Nucleus accumbens (tissue), 56 donors: ENCODE data around the gene NSMCE1.
A peak's percentile ranks its signal among the peaks of the same experiment; 100 is the strongest.
"Not testable (repeated sequence)": the region's sequence is repeated elsewhere in the genome, so short reads cannot be mapped to it uniquely, and the experiment has no call there.

Experiments used
- DNase-seq, 56 donors: peaks; one replicate each; lab custom pipeline; 2025; lab: John Stamatoyannopoulos, UW

NSMCE1 gene

DNA sequence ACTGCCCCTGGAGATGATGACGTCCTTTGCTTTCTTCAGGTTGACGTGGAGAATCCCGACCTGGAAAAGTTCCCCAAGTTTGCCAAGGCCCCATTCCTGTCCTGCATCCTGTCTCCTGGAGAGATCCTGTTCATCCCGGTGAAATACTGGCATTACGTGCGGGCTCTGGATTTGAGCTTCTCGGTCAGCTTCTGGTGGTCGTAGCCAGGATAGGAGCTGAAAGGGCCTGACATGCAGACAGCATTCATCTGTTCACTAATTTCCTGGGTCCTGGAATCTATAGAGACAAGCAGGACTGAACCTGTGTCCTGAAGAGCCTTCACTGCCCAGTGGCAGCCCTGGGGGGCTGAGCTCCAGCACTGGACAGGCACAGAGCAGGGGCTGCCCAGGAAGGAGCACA, 48.0 kb downstream of the NSMCE1 start:
- DNase-seq: no peak

DNA sequence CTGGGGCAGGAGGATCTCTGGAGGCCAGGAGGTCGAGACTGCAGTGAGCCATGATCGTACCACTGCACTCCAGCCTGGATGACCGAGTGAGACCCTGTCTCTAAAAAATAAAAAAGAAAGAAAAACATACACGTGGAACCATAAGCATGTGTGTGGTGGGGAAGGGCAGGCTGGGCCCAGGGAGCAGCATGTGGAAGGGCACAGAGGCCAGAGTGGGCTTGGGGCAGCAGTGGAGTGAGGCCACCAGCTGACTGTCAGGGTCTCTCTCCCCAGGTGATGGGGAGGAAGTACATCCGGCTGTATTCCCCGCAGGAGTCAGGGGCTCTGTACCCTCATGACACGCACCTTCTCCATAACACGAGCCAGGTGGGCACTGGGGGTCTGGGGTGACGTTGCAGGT, 48.5 kb downstream of the NSMCE1 start:
- DNase-seq: no peak

- no peak for DNase-seq
These were observed 49.4 kb downstream of the NSMCE1 start for GRCh38 chr16:27219161-27219560.

DNA sequence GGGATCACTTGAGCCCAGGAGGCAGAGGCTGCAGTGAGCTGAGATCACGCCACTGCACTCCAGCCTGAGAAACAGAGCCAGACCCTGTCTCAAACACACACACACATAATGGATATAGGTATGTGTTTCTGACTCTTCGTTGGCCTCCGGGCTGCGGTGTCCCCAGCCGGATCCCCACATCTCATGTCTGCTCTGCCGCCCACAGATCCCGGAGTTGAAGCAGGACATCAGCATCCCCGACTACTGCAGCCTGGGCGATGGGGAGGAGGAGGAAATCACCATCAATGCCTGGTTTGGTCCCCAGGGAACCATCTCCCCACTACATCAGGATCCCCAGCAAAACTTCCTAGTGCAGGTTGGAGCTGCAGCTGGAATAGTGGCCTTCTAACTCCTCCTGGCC, 49.8 kb downstream of the NSMCE1 start:
- DNase-seq: no peak

GRCh38 chr16:27217256-27217655, 51.3 kb downstream of the NSMCE1 start:
- DNase-seq: peak in 25 of 56 donors; percentile 5 to 56 (median 28)

DNA sequence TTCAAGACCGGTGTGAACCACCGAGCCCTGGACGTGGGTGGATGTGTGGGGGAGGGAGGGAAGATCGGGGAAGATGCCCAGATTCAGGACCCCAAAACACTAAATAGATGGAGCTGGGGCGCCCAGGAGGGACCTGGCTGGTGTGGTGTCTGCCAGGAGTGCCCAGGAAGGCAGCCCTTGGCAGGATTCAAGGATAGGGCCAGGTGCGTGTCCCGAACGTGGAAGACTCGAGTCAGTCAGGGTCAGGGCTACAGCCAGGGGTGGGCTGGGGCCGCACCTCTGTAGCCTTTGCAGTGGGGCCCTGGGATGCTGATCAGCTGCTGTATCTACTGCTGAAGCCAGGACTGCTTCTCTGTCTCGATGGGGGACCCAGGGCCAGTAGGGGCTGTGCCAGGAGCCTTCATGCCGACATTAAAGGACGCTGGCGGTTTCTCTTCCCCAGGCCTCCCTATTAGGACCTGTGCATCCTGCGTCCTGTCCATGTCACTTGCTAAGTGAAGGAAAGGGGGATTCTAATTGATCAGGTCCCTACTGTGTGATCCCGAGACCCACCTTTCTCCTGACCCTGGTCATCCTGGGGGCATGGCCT, 52.2 kb downstream of the NSMCE1 start:
- DNase-seq: no peak

DNA sequence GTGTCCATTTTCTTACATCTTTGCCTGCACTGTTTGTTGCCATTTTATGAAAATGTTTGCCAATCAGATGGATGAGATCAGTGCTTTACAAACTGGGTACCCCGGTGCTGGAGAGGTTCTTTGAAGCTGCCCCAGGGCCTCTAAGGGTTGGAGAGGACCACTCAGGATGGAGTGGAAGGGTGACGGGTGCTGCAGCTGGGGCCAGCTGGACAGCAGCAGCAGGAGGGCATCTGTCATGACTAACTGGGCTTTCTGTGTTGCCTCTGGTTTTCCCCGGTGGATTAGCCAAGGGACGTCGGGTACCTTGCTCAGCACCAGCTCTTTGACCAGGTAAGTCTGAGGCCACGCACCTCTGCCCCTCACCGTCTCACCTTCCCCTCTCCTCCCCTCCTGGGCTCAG, 52.9 kb downstream of the NSMCE1 start:
- no peak for DNase-seq

DNA sequence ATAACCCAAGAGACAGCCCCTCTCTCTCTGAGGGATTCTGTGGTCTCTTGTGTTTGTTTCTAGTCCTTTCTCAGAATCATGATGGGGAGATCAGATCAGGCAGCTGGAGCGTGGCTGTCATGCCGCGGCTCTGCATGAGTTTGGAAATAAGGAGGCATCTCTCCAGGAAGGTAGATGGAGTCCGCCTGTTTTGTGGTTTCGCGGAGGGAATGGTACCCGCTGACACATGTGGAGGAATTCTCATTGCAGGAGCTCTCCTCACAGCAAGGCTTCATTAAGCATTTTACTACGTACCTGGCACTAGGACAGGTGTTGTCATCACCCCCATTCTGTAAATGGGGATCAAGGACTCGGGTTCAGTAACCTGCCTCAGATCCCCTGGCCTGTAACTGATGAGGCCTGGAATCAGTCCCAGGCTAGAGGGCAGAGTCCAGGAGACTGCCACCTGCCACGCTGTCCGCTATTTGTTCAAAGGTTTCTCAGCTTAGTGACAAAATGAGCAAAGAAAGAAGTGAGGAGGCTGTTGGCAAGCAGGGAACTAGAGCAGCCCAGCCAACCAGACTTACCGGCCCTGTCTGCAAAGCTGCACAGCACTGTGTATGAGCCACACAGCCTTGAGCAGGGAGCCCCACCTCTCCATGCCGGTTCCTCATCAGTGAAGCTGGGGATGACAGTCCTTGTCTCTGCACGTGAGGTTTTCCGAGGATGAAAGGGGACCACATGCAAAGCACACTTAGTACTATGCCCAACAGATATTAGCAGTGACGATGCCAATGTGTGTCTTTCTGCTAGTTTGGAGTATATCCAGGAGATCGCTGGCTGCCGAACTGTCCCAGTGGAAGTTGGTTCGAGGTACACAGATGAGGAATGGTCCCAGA, 54.2 kb downstream of the NSMCE1 start:
- DNase-seq: no peak

GRCh38 chr16:27211026-27211425, 57.5 kb downstream of the NSMCE1 start:
- DNase-seq: no peak

DNA sequence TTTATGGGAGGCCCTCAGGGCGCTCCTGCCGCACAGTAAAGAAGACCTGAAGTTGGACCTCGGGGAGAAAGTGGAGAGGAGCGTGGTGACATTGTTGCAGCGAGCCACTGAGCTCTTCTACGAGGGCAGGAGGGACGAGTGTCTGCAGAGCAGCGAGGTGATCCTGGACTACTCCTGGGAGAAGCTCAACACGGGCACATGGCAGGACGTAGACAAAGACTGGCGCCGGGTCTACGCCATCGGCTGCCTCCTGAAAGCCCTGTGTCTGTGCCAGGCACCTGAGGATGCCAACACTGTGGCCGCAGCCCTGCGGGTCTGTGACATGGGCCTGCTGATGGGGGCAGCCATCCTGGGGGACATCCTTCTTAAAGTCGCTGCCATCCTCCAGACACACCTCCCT, 58.4 kb downstream of the NSMCE1 start:
- no peak for DNase-seq

DNA sequence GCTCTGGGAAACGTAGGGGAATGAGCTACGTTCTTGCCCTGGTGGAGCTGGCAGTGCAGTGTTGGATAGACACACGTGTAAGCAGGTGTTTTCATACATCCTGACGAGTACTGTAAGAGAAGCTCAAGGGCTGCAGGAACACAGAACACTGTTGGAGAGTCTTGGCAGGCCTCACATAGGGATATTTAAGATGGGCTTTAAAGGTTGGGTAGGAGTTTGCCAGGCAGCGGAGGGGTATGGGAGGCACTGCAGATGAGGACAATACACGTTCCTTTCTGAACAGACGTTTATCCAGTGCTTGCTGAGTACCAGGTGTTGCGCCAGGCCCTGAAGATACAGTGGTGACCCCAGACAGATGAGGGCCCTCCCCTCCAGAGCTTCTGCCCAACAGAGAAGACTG, 59.0 kb downstream of the NSMCE1 start:
- DNase-seq: no peak

- DNase-seq: no peak
These were observed 59.8 kb downstream of the NSMCE1 start for GRCh38 chr16:27208796-27209195.

DNA sequence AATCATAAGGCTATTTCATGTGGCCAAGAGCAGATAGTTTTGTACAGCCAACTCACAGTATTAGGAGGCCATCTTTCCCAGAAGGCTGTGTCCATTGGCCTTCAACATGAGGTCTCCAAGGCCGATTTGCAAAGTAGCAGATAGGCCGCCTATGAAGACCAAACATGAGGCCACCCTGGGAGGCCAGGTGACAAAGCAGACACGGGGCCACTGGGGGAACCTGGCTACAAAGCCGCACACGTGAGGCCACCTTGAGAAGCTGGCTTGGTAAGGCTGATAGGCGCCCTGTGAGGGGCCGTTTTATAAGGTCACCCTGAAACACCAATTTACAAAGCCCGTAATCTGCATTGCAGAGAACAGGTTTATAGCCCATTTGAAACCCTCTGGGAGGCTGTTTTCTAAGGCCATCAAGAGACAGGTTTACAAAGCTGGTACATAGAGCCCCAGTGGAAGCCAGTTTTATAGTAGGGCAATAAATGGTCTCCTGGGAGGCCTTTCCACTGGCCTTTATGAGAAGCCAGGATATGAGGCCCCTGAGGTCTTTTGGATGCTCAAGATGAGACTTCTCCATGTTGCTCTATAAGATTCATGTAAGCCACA, 60.4 kb downstream of the NSMCE1 start:
- DNase-seq: no peak

DNA sequence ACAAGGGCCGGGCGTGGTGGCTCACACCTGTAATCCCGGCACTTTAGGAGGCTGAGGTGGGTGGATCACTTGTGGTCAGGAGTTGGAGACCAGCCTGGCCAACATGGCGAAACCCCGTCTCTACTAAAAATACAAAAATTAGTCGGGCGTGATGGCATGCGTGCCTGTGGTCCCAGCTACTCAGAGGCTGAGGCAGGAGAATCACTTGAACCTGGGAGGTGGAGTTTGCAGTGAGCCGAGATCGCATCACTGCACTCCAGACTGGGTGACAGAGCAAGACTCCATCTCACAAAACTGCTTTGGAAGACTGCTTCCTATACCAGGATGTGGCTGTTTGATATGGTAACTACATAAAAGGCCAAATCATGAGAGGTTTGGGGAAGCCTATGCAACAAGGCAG, 61.5 kb downstream of the NSMCE1 start:
- DNase-seq: not testable (repeated sequence)

- DNase-seq: no peak
These were observed 63.0 kb downstream of the NSMCE1 start for GRCh38 chr16:27205423-27206065.

DNA sequence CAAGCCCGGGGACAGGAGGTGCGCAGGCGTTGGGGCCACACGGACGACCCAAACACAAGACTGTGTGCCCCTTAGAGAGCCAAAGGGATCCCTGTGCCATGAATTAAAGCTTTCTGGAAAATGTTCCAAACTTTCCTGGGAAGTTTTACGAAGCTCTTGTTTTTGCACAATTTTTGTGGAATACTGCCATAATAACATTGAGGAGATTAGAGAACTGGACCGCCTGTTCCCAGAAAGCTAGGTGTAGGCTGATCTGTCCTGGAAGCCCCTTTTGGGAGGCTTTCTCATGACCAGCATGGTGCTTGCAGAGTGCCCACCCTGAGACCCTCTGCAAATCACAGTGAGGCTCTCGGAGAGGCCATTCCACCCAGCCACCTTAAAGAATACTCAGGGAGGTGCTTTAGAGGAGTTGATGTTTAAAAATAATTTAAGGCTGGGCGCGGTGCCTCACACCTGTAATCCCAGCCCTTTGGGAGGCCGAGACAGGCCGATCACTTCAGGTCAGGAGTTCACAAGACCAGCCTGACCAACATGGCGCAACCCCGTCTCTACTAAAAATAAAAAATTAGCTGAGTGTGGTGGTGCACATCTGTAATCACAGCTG, 64.2 kb downstream of the NSMCE1 start:
- DNase-seq: peak in 1 of 56 donors; percentile 15

DNA sequence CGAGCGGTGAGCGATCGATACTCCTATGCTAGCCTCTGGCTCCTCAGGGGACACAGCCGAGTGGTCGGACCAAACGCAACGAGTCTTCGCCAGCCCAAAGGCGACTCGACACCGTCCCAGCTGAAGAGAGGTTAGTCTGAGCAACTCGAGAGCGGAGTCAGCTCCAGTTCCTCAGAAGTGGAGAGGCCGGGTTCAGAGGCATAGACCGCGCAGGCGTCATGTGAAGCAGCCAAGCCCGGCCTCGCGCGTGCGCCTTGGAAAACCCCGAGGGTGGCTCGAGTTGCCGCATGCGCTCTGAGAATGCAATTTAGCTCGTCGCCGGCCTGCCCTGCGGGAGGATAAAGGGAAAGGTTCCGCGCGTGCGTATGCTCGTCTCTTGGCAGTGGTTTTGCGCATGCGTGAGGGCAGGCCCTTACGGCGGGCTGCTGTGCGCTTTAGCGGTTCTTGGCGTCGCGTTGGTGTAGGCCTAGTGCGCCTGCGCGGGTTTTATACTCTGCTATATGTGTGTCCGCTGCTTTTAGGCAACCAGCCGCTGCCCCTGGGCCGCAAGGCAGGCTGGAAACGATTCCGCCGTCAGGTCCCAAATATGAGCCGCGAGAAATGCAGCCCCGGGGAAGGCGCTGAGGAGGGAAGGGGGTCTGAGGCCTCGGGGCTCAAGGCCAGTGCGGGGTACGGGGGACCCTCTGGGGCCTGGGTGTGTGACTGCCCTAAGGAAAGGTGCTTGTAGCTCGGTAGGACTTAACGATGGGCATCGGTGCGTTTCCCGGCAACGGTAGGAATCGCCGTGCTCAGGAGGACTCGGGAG, 64.9 kb downstream of the NSMCE1 start, which contains the start of gene KDM8:
KDM8 (plus strand) TSS at position 20 of the 805 bp plus-strand sequence. CDS start 6,598 bp downstream, outside the sequence.
- DNase-seq: peak; percentile 70 to 100 (median 99)

DNA sequence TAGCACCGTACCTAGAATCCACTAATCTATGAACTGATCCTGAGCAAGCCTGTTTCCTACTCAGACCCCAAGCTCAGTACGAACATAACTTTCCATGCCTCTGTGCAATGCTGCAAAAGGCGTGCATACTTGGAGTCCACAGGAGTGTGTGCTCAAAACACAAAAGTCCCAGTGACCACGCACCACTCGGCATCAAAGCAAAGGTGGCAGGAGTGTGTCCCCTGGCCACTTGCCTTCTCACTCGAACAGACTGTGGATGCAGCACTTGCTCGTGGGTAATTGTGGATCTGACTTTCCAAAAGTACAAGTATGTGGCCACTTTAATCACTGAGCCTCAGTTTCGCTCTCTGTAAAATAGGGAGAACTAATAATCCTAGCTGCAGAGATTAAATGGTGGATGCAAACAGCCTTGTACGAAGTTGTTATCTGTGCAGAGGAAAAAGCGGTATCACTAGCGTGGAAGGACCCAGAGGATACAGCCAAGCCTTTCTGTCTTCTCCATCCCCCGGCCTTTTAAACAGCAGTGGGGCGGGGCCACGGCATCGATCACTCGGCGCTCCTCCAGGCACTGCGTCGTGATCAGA, 65.6 kb downstream of the NSMCE1 start:
- DNase-seq: peak in 15 of 56 donors; percentile 28 to 96 (median 93)

DNA sequence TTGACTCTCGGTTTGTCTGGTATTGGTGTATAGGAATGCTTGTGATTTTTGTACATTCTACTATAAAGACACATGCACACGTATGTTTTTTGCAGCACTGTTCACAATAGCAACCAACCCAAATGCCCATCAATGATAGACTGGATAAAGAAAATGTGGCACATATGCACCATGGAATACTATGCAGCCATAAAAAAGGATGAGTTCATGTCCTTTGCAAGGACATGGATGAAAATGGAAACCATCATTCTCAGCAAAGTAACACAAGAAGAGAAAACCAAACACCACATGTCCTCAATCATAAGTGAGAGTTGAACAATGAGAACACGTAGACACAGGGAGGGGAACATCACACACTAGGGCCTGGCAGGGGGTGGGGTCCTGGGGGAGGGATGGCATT, 67.7 kb downstream of the NSMCE1 start:
- not testable (repeated sequence) for DNase-seq
